ENCODE data around the gene LAMA2. TPM values are rescaled to one million over a fixed set of nuclear protein-coding genes. Genes with fewer than 3 reads are reported as not detected.

Gene LAMA2
- total and polyA plus RNA-seq, 2 donors from 2014 or later = 2.2 to 20.8 TPM

DNA sequence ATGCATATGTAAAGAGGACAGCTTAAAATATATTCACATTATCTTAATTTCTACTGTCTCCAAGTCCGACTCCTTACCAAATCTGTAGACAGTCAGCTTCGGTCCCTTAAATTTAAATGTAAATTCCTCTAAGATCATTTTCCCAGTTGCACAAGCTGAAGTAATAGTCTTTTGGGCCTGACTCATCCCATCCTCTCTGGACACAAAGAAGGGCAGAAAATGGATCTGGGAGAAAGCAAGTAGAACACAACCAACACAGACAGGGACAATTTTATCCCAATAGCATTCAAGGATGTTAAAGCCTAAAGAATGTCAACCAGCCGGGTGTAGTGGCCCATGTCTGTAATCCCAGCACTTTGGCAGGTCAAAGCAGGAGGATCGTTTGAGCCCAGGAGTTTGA is 598.8 kb downstream of the LAMA2 start:
- H3K4me1 ChIP-seq (ENCODE audit: control insufficient read depth in 2 of 3, insufficient read depth in 2 of 3, low read depth in 1 of 3, low read length in 3 of 3) = no peaks in the 10 kb centered on the region
- H3K9me3 ChIP-seq (ENCODE audit: control insufficient read depth in 2 of 3, insufficient read depth in 1 of 3, low read length in 3 of 3) = no peaks in the 10 kb centered on the region
- H3K4me3 ChIP-seq (ENCODE audit: low read length in 3 of 3) = no peak overlapping the region
- FAIRE-seq = no peak
- H3K9ac ChIP-seq (ENCODE audit: low read length in 3 of 3) = no peak overlapping the region
- peak in 1 of 5 donors; percentile 18 for DNase-seq
- TF ChIP-seq, protein P1, sequence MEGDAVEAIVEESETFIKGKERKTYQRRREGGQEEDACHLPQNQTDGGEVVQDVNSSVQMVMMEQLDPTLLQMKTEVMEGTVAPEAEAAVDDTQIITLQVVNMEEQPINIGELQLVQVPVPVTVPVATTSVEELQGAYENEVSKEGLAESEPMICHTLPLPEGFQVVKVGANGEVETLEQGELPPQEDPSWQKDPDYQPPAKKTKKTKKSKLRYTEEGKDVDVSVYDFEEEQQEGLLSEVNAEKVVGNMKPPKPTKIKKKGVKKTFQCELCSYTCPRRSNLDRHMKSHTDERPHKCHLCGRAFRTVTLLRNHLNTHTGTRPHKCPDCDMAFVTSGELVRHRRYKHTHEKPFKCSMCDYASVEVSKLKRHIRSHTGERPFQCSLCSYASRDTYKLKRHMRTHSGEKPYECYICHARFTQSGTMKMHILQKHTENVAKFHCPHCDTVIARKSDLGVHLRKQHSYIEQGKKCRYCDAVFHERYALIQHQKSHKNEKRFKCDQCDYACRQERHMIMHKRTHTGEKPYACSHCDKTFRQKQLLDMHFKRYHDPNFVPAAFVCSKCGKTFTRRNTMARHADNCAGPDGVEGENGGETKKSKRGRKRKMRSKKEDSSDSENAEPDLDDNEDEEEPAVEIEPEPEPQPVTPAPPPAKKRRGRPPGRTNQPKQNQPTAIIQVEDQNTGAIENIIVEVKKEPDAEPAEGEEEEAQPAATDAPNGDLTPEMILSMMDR (IDR thresholded peaks at IDR 0.05; ENCODE audit: borderline replicate concordance, extremely low read depth, insufficient read depth) = no peak
- no peaks in the 10 kb centered on the region for H3K36me3 ChIP-seq (ENCODE audit: control insufficient read depth in 2 of 3, insufficient read depth in 3 of 3, low read length in 3 of 3)
- intact Hi-C loops (cut with DNase I) = no loop called here
- no peak overlapping the region for H3K27ac ChIP-seq (ENCODE audit: low read depth in 2 of 2, low read length in 2 of 2)
- no peaks in the 10 kb centered on the region for H3K27me3 ChIP-seq (ENCODE audit: control insufficient read depth, insufficient read depth, low read length)

DNA sequence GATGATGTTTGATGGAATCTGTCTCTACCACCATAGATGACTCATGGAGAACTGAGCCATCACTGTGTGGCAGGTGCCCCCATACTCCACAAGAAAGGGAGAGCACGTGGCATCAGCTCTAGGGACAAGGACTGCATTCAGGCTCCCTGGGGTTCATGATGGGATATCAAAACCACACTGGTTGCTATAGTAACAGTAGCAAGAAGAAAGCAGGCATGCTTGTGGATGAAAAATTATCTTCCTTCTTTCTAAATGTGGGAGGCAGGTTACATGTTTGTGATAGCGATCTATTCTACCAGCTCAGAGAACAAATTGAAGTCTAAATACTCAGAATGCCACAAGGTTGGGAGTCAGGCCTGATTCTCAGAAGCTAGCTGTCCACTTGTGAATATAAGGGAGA is 602.8 kb downstream of the LAMA2 start:
- Histone ChIP-seq H3K4me3 (ENCODE audit: low read length in 3 of 3) (no peak overlapping the region), H3K27ac (ENCODE audit: low read depth in 2 of 2, low read length in 2 of 2) (no peak overlapping the region), H3K27me3 (ENCODE audit: control insufficient read depth, insufficient read depth, low read length) (no peaks in the 10 kb centered on the region), H3K4me1 (ENCODE audit: control insufficient read depth in 2 of 3, insufficient read depth in 2 of 3, low read depth in 1 of 3, low read length in 3 of 3) (peaks cover 0 to 7% (median 0%) of the 10 kb centered on the region in 3 donors), H3K9me3 (ENCODE audit: control insufficient read depth in 2 of 3, insufficient read depth in 1 of 3, low read length in 3 of 3) (no peaks in the 10 kb centered on the region), H3K9ac (ENCODE audit: low read length in 3 of 3) (no peak overlapping the region), H3K36me3 (ENCODE audit: control insufficient read depth in 2 of 3, insufficient read depth in 3 of 3, low read length in 3 of 3) (no peaks in the 10 kb centered on the region)
- DNase-seq (no peak), FAIRE-seq (no peak)
- intact Hi-C loops (cut with DNase I) = no loop called here
- TF ChIP-seq, protein P1 (IDR thresholded peaks at IDR 0.05; ENCODE audit: borderline replicate concordance, extremely low read depth, insufficient read depth) = no peak

DNA sequence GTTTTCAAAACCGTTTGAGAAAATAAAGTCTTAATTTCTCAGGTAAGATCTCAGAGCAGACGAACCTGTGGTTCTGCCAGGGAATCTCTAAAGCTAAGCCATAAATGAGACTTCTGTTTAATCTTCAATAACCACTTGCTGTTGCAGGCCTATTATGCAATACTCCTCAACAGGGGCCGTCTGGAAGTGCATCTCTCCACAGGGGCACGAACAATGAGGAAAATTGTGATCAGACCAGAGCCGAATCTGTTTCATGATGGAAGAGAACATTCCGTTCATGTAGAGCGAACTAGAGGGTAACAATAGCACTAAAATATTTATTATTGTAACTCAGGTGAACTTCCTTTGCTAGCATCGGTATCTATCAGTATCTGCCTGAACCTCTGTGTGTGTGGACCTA is 603.4 kb downstream of the LAMA2 start:
- intact Hi-C loops (cut with DNase I) = no loop called here
- DNase-seq (no peak), FAIRE-seq (no peak)
- TF ChIP-seq, protein P1 (IDR thresholded peaks at IDR 0.05; ENCODE audit: borderline replicate concordance, extremely low read depth, insufficient read depth) = no peak
- Histone ChIP-seq H3K9me3 (ENCODE audit: control insufficient read depth in 2 of 3, insufficient read depth in 1 of 3, low read length in 3 of 3) (no peaks in the 10 kb centered on the region), H3K27ac (ENCODE audit: low read depth in 2 of 2, low read length in 2 of 2) (no peak overlapping the region), H3K4me3 (ENCODE audit: low read length in 3 of 3) (no peak overlapping the region), H3K27me3 (ENCODE audit: control insufficient read depth, insufficient read depth, low read length) (no peaks in the 10 kb centered on the region), H3K9ac (ENCODE audit: low read length in 3 of 3) (no peak overlapping the region), H3K36me3 (ENCODE audit: control insufficient read depth in 2 of 3, insufficient read depth in 3 of 3, low read length in 3 of 3) (no peaks in the 10 kb centered on the region), H3K4me1 (ENCODE audit: control insufficient read depth in 2 of 3, insufficient read depth in 2 of 3, low read depth in 1 of 3, low read length in 3 of 3) (peaks cover 0 to 7% (median 0%) of the 10 kb centered on the region in 3 donors)

DNA sequence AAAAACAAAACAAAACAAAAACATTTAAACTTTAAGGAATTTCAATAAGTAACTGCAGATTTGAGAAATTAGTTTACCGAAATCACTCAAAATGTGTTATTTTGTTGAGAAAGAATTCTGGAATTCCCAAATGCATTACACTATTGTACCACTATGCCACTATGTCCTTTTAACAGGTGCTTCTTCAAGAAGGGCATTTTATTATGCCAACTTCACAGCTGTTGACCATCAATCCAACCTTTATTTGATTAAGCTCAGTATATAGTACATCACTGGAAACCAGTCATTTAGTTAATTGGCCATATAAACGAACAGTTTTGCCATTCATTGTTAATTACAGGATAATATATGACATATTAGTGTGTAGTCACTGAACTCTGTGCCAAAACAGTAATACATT is 605.4 kb downstream of the LAMA2 start:
- DNase-seq = no peak
- no peak for FAIRE-seq
- Histone ChIP-seq H3K4me3 (ENCODE audit: low read length in 3 of 3) (no peak overlapping the region), H3K9ac (ENCODE audit: low read length in 3 of 3) (no peak overlapping the region), H3K36me3 (ENCODE audit: control insufficient read depth in 2 of 3, insufficient read depth in 3 of 3, low read length in 3 of 3) (no peaks in the 10 kb centered on the region), H3K9me3 (ENCODE audit: control insufficient read depth in 2 of 3, insufficient read depth in 1 of 3, low read length in 3 of 3) (no peaks in the 10 kb centered on the region), H3K27ac (ENCODE audit: low read depth in 2 of 2, low read length in 2 of 2) (no peak overlapping the region), H3K4me1 (ENCODE audit: control insufficient read depth in 2 of 3, insufficient read depth in 2 of 3, low read depth in 1 of 3, low read length in 3 of 3) (peaks cover 0 to 9% (median 0%) of the 10 kb centered on the region in 3 donors), H3K27me3 (ENCODE audit: control insufficient read depth, insufficient read depth, low read length) (no peaks in the 10 kb centered on the region)
- intact Hi-C loops (cut with DNase I) = no loop called here
- TF ChIP-seq, protein P1 (IDR thresholded peaks at IDR 0.05; ENCODE audit: borderline replicate concordance, extremely low read depth, insufficient read depth) = no peak

Measured in kidney (tissue), 14 donors.